NT2/D1 (cell line): ENCODE measurements around the gene GPR39.

Source experiments
- SUZ12 ChIP-seq: IDR thresholded peaks from 2 replicates; pipeline ENCODE4 v1.6.1; 2011; ENCODE audit not compliant: insufficient read length, insufficient read depth; ENCODE audit errors: extremely low read depth
- YY1 ChIP-seq: IDR thresholded peaks from 2 replicates; pipeline ENCODE4 v1.6.1; 2011; ENCODE audit not compliant: insufficient read length, insufficient read depth
- ZNF274 ChIP-seq: IDR thresholded peaks from 2 replicates; pipeline ENCODE4 v1.6.1; 2011; ENCODE audit warnings: mild to moderate bottlenecking, low read depth, low read length

DNA sequence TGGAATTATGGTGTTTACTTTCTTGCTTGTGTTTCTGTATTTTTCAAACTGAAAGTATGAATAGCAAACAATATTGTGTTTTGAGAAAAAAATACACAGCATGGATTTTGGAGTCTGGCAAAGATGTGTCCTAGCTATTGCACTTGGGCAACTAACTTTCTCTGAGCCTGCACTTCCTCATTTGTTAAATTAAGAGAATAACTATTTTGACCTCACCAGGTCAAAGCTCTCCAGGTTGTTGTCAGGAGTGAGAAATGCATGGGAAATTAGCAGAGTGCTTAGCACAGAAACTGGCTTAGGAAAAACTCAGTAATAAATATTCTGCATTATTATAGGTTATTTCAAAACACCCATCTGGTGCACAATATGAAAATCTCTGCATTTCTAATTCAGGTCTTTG, 225.2 kb downstream of the GPR39 start:
- no peak for TF ChIP-seq ZNF274
- no peak for TF ChIP-seq YY1
- TF ChIP-seq SUZ12 = no peak
